GM12878 (cell line): ENCODE data around the gene ZFAND2B. TPM values are rescaled to one million over a fixed set of nuclear protein-coding genes. Genes with fewer than 3 reads are reported as not detected.
A peak's percentile ranks its signal among the peaks of the same experiment; 100 is the strongest.

Experiments
- CBX3 ChIP-seq: fragments of 200-600 bp; sonication (generic); IDR thresholded peaks from 2 replicates; pipeline ENCODE4 v1.6.1; 2016; ENCODE audit warnings: low read depth, borderline replicate concordance
- CHD2 ChIP-seq: IDR thresholded peaks from 2 replicates; pipeline ENCODE4 v1.6.1; 2011; ENCODE audit warnings: low read depth, low read length, improper control_type of control experiment, borderline replicate concordance
- CREB1 ChIP-seq: IDR thresholded peaks from 2 replicates; pipeline ENCODE4 v1.6.1; 2012; ENCODE audit warnings: low read depth, mild to moderate bottlenecking, inconsistent platforms
- DPF2 ChIP-seq: fragments of 450-650 bp; IDR thresholded peaks from 2 replicates; pipeline ENCODE4 v1.6.1; 2017; ENCODE audit warnings: mild to moderate bottlenecking
- ETV6 ChIP-seq, 2 experiments: fragments of 450-650 bp in 1 of 2; IDR thresholded peaks in 1 of 2; conservative IDR thresholded peaks in 1 of 2; 2 replicates each; pipeline ENCODE4 v1.6.1; 2014; ENCODE audit warnings: antibody characterized with exemption in 1 of 2, borderline replicate concordance in 1 of 2, low read depth in 1 of 2, mild to moderate bottlenecking in 1 of 2, moderate library complexity in 1 of 2
- GABPA ChIP-seq: IDR thresholded peaks from 2 replicates; pipeline ENCODE4 v1.6.1; 2014; ENCODE audit warnings: antibody characterized with exemption, low read depth, mild to moderate bottlenecking, inconsistent platforms
- MXI1 ChIP-seq: fragments of 150-350 bp; IDR thresholded peaks from 2 replicates; pipeline ENCODE4 v1.6.1; 2011; ENCODE audit warnings: low read depth, mild to moderate bottlenecking, inconsistent platforms, low read length, improper control_type of control experiment
- POLR2AphosphoS5 ChIP-seq: IDR thresholded peaks from 2 replicates; pipeline ENCODE4 v1.6.1; 2011; ENCODE audit warnings: mild to moderate bottlenecking, low read length, inconsistent platforms
- RELA ChIP-seq: fragments of 450-650 bp; IDR thresholded peaks from 2 replicates; pipeline ENCODE4 v1.8.0; 2014; ENCODE audit warnings: borderline replicate concordance; ENCODE audit not compliant: partially characterized antibody
- RUNX3 ChIP-seq: IDR thresholded peaks from 2 replicates; pipeline ENCODE4 v1.6.1; 2012; ENCODE audit warnings: low read length, inconsistent platforms
- SIN3A ChIP-seq: IDR thresholded peaks from 2 replicates; pipeline ENCODE4 v1.6.1; 2012; ENCODE audit warnings: low read depth, low read length, improper control_type of control experiment
- SMAD5 ChIP-seq: IDR thresholded peaks from 2 replicates; pipeline ENCODE4 v1.6.1; 2016; ENCODE audit warnings: antibody characterized with exemption, low read depth
- SPI1 ChIP-seq: IDR thresholded peaks from 2 replicates; pipeline ENCODE4 v1.6.1; 2011; ENCODE audit warnings: low read depth, mild to moderate bottlenecking, low read length, moderate library complexity, borderline replicate concordance; ENCODE audit not compliant: insufficient read depth
- TCF12 ChIP-seq: IDR thresholded peaks from 2 replicates; pipeline ENCODE4 v1.6.1; 2011; ENCODE audit warnings: low read depth, mild to moderate bottlenecking, low read length
- WRNIP1 ChIP-seq: IDR thresholded peaks from 2 replicates; pipeline ENCODE4 v1.6.1; 2011; ENCODE audit warnings: low read depth, low read length, improper control_type of control experiment, borderline replicate concordance
- ZSCAN29 ChIP-seq: fragments of 450-650 bp; IDR thresholded peaks from 2 replicates; pipeline ENCODE4 v1.6.1; 2017; ENCODE audit warnings: mild to moderate bottlenecking, moderate library complexity
- polyA plus RNA-seq, 11 experiments: library from polyadenylated mRNA; depleted of rRNA in 4 of 11; unstranded in 6 of 11; stranded (reverse) in 5 of 11; fragments of >200 nt; fragmentation: Nextera tagmentation in 4 of 11; fragmentation: Illumina TruSeq in 1 of 11; extraction: Ambion mirVana in 4 of 11; extraction: Trizol in 1 of 11; gene quantifications; 1 replicate in 1 of 11; 2 replicates in 10 of 11; pipeline versions ENCODE4 v1.2.1 to v1.2.3, GENCODE V29; 2011 to 2016; ENCODE audit warnings: inconsistent platforms in 2 of 11, missing spikeins in 2 of 11, low read depth in 1 of 11
- total RNA-seq, 4 experiments: library from RNA; depleted of rRNA in 3 of 4; stranded (reverse); fragments of >200 nt in 3 of 4; fragmentation: Illumina TruSeq in 1 of 4; extraction: Trizol in 1 of 4; gene quantifications; 2 replicates each; pipeline versions ENCODE4 v1.2.1 to v1.2.3, GENCODE V29; 2013 to 2021
- TF ChIP-seq, protein P1 (sequence below): fragments of 450-650 bp; IDR thresholded peaks from 2 replicates; pipeline ENCODE4 v1.6.1; 2016; ENCODE audit warnings: mild to moderate bottlenecking, moderate library complexity, borderline replicate concordance
- TF ChIP-seq, protein P2 (sequence below): fragments of 450-650 bp; IDR thresholded peaks from 2 replicates; pipeline ENCODE4 v1.6.1; 2016; ENCODE audit warnings: mild to moderate bottlenecking
- TF ChIP-seq, protein P3 (sequence below): fragments of 450-650 bp; formaldehyde crosslinking; IDR thresholded peaks from 2 replicates; pipeline ENCODE4 v1.4.0; 2022; ENCODE audit warnings: mild to moderate bottlenecking, moderate library complexity

Gene ZFAND2B
- total and polyA plus RNA-seq, 10 of the 15 experiments (the other 5 are each of a cell fraction or from before 2014, with no cell fraction given): 5.4 to 28.1 (median 22.4) TPM

DNA sequence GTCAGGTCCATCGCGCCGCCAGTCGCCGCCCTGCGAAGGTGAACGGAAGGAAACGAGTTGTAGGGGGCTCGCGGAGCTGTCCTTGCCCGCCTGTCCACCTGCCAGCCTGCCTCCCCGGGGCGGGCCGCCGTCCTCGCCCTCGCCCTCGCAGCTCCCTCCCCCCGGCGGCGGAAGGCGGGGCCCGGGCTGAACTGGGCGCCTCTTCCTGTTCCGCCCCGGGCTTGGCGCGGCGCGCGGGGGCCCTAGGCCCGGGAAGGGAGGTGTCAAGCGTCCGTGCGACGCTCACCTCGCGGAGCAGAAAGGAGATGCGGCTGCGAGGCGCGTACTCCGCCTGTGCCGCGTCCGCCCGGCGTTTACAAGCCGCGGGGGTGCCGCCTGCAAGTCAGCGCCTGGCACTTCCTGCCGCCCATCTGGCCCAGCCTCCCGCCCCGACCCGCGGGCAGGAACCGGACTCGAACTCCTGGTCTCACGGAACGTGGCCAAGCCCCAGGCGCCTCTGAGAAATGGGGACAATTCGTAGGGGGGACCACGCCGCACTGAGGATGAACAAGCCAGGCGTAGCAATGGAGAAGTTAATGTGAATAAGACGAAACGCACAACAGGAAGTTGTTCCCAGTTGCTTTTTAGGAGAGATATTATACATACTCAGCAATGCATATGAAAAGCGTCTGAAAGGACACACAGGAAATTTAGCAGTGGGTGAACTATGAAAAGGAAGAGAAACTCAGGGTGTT lies 29.6 kb upstream of the ZFAND2B start, which contains the start of gene CNPPD1 (continued):
- TF ChIP-seq, protein P1, sequence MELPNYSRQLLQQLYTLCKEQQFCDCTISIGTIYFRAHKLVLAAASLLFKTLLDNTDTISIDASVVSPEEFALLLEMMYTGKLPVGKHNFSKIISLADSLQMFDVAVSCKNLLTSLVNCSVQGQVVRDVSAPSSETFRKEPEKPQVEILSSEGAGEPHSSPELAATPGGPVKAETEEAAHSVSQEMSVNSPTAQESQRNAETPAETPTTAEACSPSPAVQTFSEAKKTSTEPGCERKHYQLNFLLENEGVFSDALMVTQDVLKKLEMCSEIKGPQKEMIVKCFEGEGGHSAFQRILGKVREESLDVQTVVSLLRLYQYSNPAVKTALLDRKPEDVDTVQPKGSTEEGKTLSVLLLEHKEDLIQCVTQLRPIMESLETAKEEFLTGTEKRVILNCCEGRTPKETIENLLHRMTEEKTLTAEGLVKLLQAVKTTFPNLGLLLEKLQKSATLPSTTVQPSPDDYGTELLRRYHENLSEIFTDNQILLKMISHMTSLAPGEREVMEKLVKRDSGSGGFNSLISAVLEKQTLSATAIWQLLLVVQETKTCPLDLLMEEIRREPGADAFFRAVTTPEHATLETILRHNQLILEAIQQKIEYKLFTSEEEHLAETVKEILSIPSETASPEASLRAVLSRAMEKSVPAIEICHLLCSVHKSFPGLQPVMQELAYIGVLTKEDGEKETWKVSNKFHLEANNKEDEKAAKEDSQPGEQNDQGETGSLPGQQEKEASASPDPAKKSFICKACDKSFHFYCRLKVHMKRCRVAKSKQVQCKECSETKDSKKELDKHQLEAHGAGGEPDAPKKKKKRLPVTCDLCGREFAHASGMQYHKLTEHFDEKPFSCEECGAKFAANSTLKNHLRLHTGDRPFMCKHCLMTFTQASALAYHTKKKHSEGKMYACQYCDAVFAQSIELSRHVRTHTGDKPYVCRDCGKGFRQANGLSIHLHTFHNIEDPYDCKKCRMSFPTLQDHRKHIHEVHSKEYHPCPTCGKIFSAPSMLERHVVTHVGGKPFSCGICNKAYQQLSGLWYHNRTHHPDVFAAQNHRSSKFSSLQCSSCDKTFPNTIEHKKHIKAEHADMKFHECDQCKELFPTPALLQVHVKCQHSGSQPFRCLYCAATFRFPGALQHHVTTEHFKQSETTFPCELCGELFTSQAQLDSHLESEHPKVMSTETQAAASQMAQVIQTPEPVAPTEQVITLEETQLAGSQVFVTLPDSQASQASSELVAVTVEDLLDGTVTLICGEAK: peak; percentile 63; the same call in 1 of the 2 replicates
- TF ChIP-seq ZSCAN29 (peak; percentile 47; the same call in 1 of the 2 replicates), RUNX3 (0 out of 2 replicates have a peak, but pooled peaks have one; percentile 14), WRNIP1 (no peak), GABPA (peak; percentile 69), DPF2 (peak; percentile 71), CHD2 (0 out of 2 replicates have a peak, but pooled peaks have one; percentile 36), SPI1 (peak; percentile 43), SIN3A (no peak; the same call in 1 of the 2 replicates), CBX3 (no peak), TCF12 (no peak), RELA (peak; percentile 61), SMAD5 (peak; percentile 85; the same call in 1 of the 2 replicates), CREB1 (peak; percentile 58; the same call in 1 of the 2 replicates), POLR2AphosphoS5 (peak; percentile 79; the same call in 1 of the 2 replicates), MXI1 (peak; percentile 63), ETV6 (conservative IDR thresholded peaks at IDR 0.05 in 1 of 2, IDR thresholded peaks at IDR 0.05 in 1 of 2; ENCODE audit: borderline replicate concordance in 1 of 2, low read depth in 1 of 2) (peak in 1 of 2 experiments; percentile 18; a peak in 1 of 4 replicates)
- TF ChIP-seq, protein P2, sequence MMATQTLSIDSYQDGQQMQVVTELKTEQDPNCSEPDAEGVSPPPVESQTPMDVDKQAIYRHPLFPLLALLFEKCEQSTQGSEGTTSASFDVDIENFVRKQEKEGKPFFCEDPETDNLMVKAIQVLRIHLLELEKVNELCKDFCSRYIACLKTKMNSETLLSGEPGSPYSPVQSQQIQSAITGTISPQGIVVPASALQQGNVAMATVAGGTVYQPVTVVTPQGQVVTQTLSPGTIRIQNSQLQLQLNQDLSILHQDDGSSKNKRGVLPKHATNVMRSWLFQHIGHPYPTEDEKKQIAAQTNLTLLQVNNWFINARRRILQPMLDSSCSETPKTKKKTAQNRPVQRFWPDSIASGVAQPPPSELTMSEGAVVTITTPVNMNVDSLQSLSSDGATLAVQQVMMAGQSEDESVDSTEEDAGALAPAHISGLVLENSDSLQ: no peak
- TF ChIP-seq, protein P3, sequence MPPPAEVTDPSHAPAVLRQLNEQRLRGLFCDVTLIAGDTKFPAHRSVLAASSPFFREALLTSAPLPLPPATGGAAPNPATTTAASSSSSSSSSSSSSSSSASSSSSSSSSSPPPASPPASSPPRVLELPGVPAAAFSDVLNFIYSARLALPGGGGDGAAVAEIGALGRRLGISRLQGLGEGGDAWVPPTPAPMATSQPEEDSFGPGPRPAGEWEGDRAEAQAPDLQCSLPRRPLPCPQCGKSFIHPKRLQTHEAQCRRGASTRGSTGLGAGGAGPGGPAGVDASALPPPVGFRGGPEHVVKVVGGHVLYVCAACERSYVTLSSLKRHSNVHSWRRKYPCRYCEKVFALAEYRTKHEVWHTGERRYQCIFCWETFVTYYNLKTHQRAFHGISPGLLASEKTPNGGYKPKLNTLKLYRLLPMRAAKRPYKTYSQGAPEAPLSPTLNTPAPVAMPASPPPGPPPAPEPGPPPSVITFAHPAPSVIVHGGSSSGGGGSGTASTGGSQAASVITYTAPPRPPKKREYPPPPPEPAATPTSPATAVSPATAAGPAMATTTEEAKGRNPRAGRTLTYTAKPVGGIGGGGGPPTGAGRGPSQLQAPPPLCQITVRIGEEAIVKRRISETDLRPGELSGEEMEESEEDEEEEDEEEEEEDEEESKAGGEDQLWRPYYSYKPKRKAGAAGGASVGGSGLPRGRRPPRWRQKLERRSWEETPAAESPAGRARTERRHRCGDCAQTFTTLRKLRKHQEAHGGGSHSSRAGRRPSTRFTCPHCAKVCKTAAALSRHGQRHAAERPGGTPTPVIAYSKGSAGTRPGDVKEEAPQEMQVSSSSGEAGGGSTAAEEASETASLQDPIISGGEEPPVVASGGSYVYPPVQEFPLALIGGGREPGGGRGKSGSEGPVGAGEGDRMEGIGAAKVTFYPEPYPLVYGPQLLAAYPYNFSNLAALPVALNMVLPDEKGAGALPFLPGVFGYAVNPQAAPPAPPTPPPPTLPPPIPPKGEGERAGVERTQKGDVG (CRISPR knock-in tag): no peak
